DND-41 (cell line): ENCODE measurements around the gene TCF12.

ENCODE experiments used
- ATAC-seq: fragments of 200-7000 bp; cut with Tn5 transposase; 3 replicates; pipeline ENCODE4 v1.9.1; 2021; ENCODE audit warnings: low read depth; ENCODE audit not compliant: insufficient read depth
- DNase-seq: peaks from one replicate; pipeline ENCODE4 v3.0.0-alpha.2; 2020
- H2AFZ ChIP-seq: 2 replicates; pipeline ENCODE4 v1.6.0; 2012; ENCODE audit warnings: low read depth, low read length
- H3K27ac ChIP-seq: 2 replicates; pipeline ENCODE4 v1.5.1; 2012; ENCODE audit warnings: low read length, inconsistent platforms
- H3K27me3 ChIP-seq: fragments of 200-600 bp; sonication (generic); 2 replicates; pipeline ENCODE4 v1.6.0; 2012; ENCODE audit warnings: low read length, mild to moderate bottlenecking, inconsistent platforms; ENCODE audit not compliant: insufficient read depth, poor library complexity
- H3K36me3 ChIP-seq: 2 replicates; pipeline ENCODE4 v1.5.1; 2012; ENCODE audit warnings: low read length, inconsistent platforms; ENCODE audit not compliant: insufficient read depth
- H3K4me1 ChIP-seq: 2 replicates; pipeline ENCODE4 v1.5.1; 2012; ENCODE audit warnings: mild to moderate bottlenecking, low read length; ENCODE audit not compliant: insufficient read depth
- H3K4me2 ChIP-seq: 2 replicates; pipeline ENCODE4 v1.6.0; 2012; ENCODE audit warnings: mild to moderate bottlenecking, moderate library complexity, low read length, inconsistent platforms; ENCODE audit not compliant: insufficient read depth
- H3K4me3 ChIP-seq, 2 experiments: fragments of 200-600 bp in 1 of 2; shearing (Covaris generic) in 1 of 2; 2 replicates each; pipeline ENCODE4 v1.5.1; 2012 to 2016; ENCODE audit warnings: inconsistent platforms in 2 of 2, low read length in 2 of 2, mild to moderate bottlenecking in 2 of 2, low read depth in 1 of 2, moderate library complexity in 1 of 2
- H3K79me2 ChIP-seq: 2 replicates; pipeline ENCODE4 v1.6.0; 2012; ENCODE audit warnings: low read length, inconsistent platforms; ENCODE audit not compliant: insufficient read depth
- H3K9ac ChIP-seq: 2 replicates; pipeline ENCODE4 v1.6.0; 2012; ENCODE audit warnings: low read depth, mild to moderate bottlenecking, inconsistent platforms, low read length, moderate library complexity
- H3K9me3 ChIP-seq: 2 replicates; pipeline ENCODE4 v1.5.1; 2012; ENCODE audit warnings: low read length, moderate library complexity, mild to moderate bottlenecking, inconsistent platforms; ENCODE audit not compliant: insufficient read depth, severe bottlenecking
- H4K20me1 ChIP-seq: 2 replicates; pipeline ENCODE4 v1.6.0; 2012; ENCODE audit warnings: low read length; ENCODE audit not compliant: insufficient read depth
- EZH2 ChIP-seq: IDR thresholded peaks from 3 replicates; pipeline ENCODE4 v1.6.1; 2012; ENCODE audit warnings: borderline replicate concordance, low read depth, mild to moderate bottlenecking, moderate library complexity, low read length, inconsistent platforms; ENCODE audit not compliant: severe bottlenecking
- TF ChIP-seq, protein P1 (sequence below): IDR thresholded peaks from 2 replicates; pipeline ENCODE4 v1.5.1; 2012; ENCODE audit warnings: borderline replicate concordance, low read length, moderate library complexity, mild to moderate bottlenecking; ENCODE audit not compliant: poor library complexity, severe bottlenecking; ENCODE audit errors: extremely low read depth

TCF12 gene

DNA sequence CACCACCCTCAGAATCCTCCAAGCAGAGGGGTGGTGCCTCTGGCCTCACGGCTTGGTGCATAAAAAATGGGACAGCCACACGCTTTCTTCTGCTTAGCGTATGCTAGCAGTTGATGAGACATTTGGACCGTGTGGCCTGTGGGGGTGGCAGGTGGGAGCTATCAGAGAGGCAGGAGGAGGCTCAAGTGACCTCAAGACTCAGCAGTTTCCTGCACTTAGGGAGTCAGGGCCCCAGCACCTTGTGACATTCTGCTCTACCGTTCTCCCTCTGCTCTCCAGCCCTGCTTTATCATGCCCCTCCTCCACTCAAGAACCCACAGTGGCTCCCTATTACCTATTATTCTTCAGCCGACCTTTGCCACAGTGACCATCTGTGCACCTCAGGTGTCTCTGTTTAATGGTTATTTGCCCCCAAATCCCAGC is 416.9 kb downstream of the TCF12 start:
- ATAC-seq = no peak
- no peak overlapping the region for H3K4me2 ChIP-seq

DNA sequence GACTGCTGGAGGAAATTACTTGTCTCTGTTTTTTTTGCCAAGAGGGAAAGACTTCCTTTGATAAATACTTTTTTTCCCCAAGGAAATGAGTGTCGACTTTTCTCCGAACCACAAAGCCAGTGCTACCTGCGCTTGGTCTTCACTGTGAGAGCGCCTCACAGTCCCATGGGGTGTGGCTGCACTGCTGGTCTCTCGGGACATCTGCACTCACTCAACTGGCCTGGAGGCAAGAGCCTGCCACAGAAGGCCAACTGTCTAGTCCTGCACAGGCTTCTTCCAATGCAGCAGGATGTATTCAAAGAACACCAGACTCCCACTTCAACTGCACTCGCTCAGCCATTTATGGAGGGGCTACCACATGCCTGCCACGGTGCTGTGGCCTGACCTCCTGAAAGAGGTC is 417.3 kb downstream of the TCF12 start:
- H3K4me2 ChIP-seq = no peak overlapping the region
- no peak overlapping the region for H3K4me3 ChIP-seq
- TF ChIP-seq, protein P1, sequence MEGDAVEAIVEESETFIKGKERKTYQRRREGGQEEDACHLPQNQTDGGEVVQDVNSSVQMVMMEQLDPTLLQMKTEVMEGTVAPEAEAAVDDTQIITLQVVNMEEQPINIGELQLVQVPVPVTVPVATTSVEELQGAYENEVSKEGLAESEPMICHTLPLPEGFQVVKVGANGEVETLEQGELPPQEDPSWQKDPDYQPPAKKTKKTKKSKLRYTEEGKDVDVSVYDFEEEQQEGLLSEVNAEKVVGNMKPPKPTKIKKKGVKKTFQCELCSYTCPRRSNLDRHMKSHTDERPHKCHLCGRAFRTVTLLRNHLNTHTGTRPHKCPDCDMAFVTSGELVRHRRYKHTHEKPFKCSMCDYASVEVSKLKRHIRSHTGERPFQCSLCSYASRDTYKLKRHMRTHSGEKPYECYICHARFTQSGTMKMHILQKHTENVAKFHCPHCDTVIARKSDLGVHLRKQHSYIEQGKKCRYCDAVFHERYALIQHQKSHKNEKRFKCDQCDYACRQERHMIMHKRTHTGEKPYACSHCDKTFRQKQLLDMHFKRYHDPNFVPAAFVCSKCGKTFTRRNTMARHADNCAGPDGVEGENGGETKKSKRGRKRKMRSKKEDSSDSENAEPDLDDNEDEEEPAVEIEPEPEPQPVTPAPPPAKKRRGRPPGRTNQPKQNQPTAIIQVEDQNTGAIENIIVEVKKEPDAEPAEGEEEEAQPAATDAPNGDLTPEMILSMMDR = no peak
- no peak for TF ChIP-seq EZH2
- peaks cover 8% of the 10 kb centered on the region for H3K4me1 ChIP-seq
- no peak overlapping the region for H3K27ac ChIP-seq
- H3K27me3 ChIP-seq = peaks cover 4% of the 10 kb centered on the region
- H2AFZ ChIP-seq = no peak overlapping the region
- no peaks in the 10 kb centered on the region for H3K79me2 ChIP-seq
- DNase-seq = no peak
- no peaks in the 10 kb centered on the region for H3K9me3 ChIP-seq
- H3K9ac ChIP-seq = no peak overlapping the region
- ATAC-seq = no peak
- H3K36me3 ChIP-seq = no peaks in the 10 kb centered on the region
- H4K20me1 ChIP-seq = no peaks in the 10 kb centered on the region

More for the DNA sequence above, 416.9 kb downstream of the TCF12 start:
- H3K9ac ChIP-seq = no peak overlapping the region
- no peak for TF ChIP-seq EZH2
- TF ChIP-seq, protein P1 = no peak
- H3K4me3 ChIP-seq = no peak overlapping the region
- no peaks in the 10 kb centered on the region for H3K79me2 ChIP-seq
- no peaks in the 10 kb centered on the region for H3K36me3 ChIP-seq
- DNase-seq = no peak
- no peak overlapping the region for H3K27ac ChIP-seq
- no peaks in the 10 kb centered on the region for H3K9me3 ChIP-seq
- H3K27me3 ChIP-seq = peaks cover 4% of the 10 kb centered on the region
- peaks cover 8% of the 10 kb centered on the region for H3K4me1 ChIP-seq
- H2AFZ ChIP-seq = no peak overlapping the region
- no peaks in the 10 kb centered on the region for H4K20me1 ChIP-seq

DNA sequence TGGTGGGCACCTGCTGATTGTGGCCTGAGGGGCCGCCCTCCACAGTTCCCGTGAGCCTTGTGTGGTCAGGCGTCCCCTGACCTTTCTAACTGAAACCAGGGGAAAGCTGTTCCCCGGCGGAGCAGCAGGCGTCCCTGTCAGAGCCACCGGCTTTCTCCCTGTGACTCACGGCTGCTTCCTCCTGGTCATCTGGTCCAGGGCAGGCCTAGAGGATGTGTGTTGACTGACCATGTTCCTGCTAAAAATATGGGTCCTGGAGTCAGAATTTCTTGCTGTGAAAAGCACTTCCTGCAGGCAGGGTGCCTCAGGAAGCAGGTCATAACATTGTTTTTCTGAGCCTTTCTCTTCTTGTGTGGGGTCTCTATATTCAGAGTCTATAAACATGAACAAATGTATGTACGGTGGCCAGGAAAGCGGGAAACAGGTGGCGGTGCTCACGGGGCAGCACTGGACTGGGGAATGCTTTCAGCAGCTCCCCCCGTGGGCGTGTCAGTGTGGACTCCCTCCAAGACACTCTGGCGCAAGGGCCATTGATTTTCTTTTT is 419.5 kb downstream of the TCF12 start:
- peaks cover under 1% of the 10 kb centered on the region; the same call in 1 of the 2 replicates for H3K4me1 ChIP-seq
- no peak for DNase-seq
- H3K9me3 ChIP-seq = no peaks in the 10 kb centered on the region
- H3K36me3 ChIP-seq = no peaks in the 10 kb centered on the region
- no peaks in the 10 kb centered on the region for H4K20me1 ChIP-seq
- TF ChIP-seq, protein P1 = no peak
- no peak for TF ChIP-seq EZH2
- no peaks in the 10 kb centered on the region for H3K79me2 ChIP-seq
- H3K4me2 ChIP-seq = no peak overlapping the region
- H3K9ac ChIP-seq = no peak overlapping the region
- H3K27ac ChIP-seq = no peak overlapping the region
- H3K4me3 ChIP-seq = no peak overlapping the region
- no peak for ATAC-seq
- H2AFZ ChIP-seq = no peak overlapping the region
- H3K27me3 ChIP-seq = no peaks in the 10 kb centered on the region
